H9 (cell line): ENCODE results near the gene OR2AK2. TPM values are rescaled to one million over a fixed set of nuclear protein-coding genes. Genes with fewer than 3 reads are reported as not detected.

Experiments used
- DNase-seq: peaks from one replicate; pipeline ENCODE4 v3.0.0-alpha.2; 2017
- H2AFZ ChIP-seq: one replicate; pipeline ENCODE4 v1.6.1; 2013; ENCODE audit warnings: mild to moderate bottlenecking, low read length, control low read depth, moderate library complexity
- H2AK5ac ChIP-seq: 2 replicates; pipeline ENCODE4 v1.6.1; 2013; ENCODE audit warnings: low read length, control low read depth, mixed read lengths; ENCODE audit not compliant: insufficient read length
- H2BK120ac ChIP-seq: one replicate; pipeline ENCODE4 v1.6.1; 2013; ENCODE audit warnings: low read depth, mild to moderate bottlenecking, low read length, control low read depth, inconsistent platforms; ENCODE audit not compliant: poor library complexity, severe bottlenecking
- H2BK12ac ChIP-seq: 2 replicates; pipeline ENCODE4 v1.6.1; 2013; ENCODE audit warnings: low read length, control low read depth, mixed read lengths, low read depth; ENCODE audit not compliant: insufficient read length
- H2BK15ac ChIP-seq: 2 replicates; pipeline ENCODE4 v1.6.1; 2013; ENCODE audit warnings: low read depth, low read length, control low read depth
- H2BK20ac ChIP-seq: one replicate; pipeline ENCODE4 v1.6.1; 2013; ENCODE audit warnings: low read depth, mild to moderate bottlenecking, low read length, control low read depth, inconsistent platforms; ENCODE audit not compliant: poor library complexity, severe bottlenecking
- H2BK5ac ChIP-seq: 2 replicates; pipeline ENCODE4 v1.6.1; 2013; ENCODE audit warnings: low read length, control low read depth, mixed read lengths; ENCODE audit not compliant: insufficient read length
- H3K14ac ChIP-seq: 2 replicates; pipeline ENCODE4 v1.6.1; 2013; ENCODE audit warnings: low read length, control low read depth; ENCODE audit not compliant: insufficient read depth
- H3K18ac ChIP-seq: 2 replicates; pipeline ENCODE4 v1.6.1; 2013; ENCODE audit warnings: low read depth, mild to moderate bottlenecking, mixed read lengths, low read length, control low read depth; ENCODE audit not compliant: insufficient read length
- H3K23ac ChIP-seq: 2 replicates; pipeline ENCODE4 v1.6.1; 2013; ENCODE audit warnings: low read length, control low read depth, mixed read lengths, low read depth; ENCODE audit not compliant: insufficient read length
- H3K23me2 ChIP-seq: 2 replicates; pipeline ENCODE4 v1.6.1; 2013; ENCODE audit warnings: low read depth, mild to moderate bottlenecking, mixed read lengths, low read length, control low read depth; ENCODE audit not compliant: insufficient read length, poor library complexity, severe bottlenecking
- H3K27ac ChIP-seq: 2 replicates; pipeline ENCODE4 v1.5.1; 2013; ENCODE audit warnings: low read length, control low read depth, mixed read lengths, low read depth; ENCODE audit not compliant: insufficient read length
- H3K27me3 ChIP-seq: 2 replicates; pipeline ENCODE4 v1.6.1; 2013; ENCODE audit warnings: low read length, control low read depth, inconsistent platforms; ENCODE audit not compliant: insufficient read depth
- H3K4ac ChIP-seq: 2 replicates; pipeline ENCODE4 v1.6.1; 2013; ENCODE audit warnings: low read depth, mild to moderate bottlenecking, control low read depth, inconsistent platforms, low read length, moderate library complexity
- H3K4me1 ChIP-seq: 2 replicates; pipeline ENCODE4 v1.6.1; 2013; ENCODE audit warnings: low read length, control low read depth, inconsistent platforms; ENCODE audit not compliant: insufficient read depth
- H3K4me2 ChIP-seq: 2 replicates; pipeline ENCODE4 v1.6.1; 2013; ENCODE audit warnings: low read length, control low read depth, mixed read lengths; ENCODE audit not compliant: insufficient read length, insufficient read depth
- H3K56ac ChIP-seq: 2 replicates; pipeline ENCODE4 v1.6.1; 2013; ENCODE audit warnings: low read depth, mild to moderate bottlenecking, mixed read lengths, low read length, control low read depth; ENCODE audit not compliant: insufficient read length
- H3K79me1 ChIP-seq: 2 replicates; pipeline ENCODE4 v1.6.1; 2013; ENCODE audit warnings: low read depth, mild to moderate bottlenecking, moderate library complexity, low read length, control low read depth, inconsistent platforms; ENCODE audit not compliant: insufficient read depth, poor library complexity, severe bottlenecking
- H3K79me2 ChIP-seq: 2 replicates; pipeline ENCODE4 v1.6.1; 2013; ENCODE audit warnings: low read length, control low read depth, inconsistent platforms; ENCODE audit not compliant: insufficient read depth
- H3K9ac ChIP-seq: 2 replicates; pipeline ENCODE4 v1.6.1; 2013; ENCODE audit warnings: low read length, control low read depth, mixed read lengths; ENCODE audit not compliant: insufficient read length; ENCODE audit errors: extremely low read depth
- H3K9me3 ChIP-seq: one replicate; pipeline ENCODE4 v1.6.1; 2013; ENCODE audit warnings: low read depth, low read length, inconsistent platforms; ENCODE audit not compliant: control insufficient read depth
- H3T11ph ChIP-seq: one replicate; pipeline ENCODE4 v1.6.1; 2013; ENCODE audit warnings: mild to moderate bottlenecking, low read length, control low read depth, inconsistent platforms
- H4K20me1 ChIP-seq: one replicate; pipeline ENCODE4 v1.6.1; 2013; ENCODE audit not compliant: control insufficient read depth, insufficient read length, insufficient read depth
- H4K5ac ChIP-seq: 2 replicates; pipeline ENCODE4 v1.6.1; 2013; ENCODE audit warnings: low read depth, mild to moderate bottlenecking, mixed read lengths, low read length, control low read depth; ENCODE audit not compliant: insufficient read length
- H4K8ac ChIP-seq: replicated peaks from 2 replicates; pipeline ENCODE4 v1.6.1; 2013; ENCODE audit warnings: low read length, control low read depth, mixed read lengths, low read depth; ENCODE audit not compliant: insufficient read length
- H4K91ac ChIP-seq: 2 replicates; pipeline ENCODE4 v1.6.1; 2013; ENCODE audit warnings: low read depth, mild to moderate bottlenecking, moderate library complexity, mixed read lengths, low read length, control low read depth; ENCODE audit not compliant: insufficient read length
- H3K27ac Mint-ChIP-seq, 3 experiments: 2 replicates in 2 of 3; 3 replicates in 1 of 3; pipeline ENCODE4 v1.8.0; 2020 to 2021; ENCODE audit warnings: mixed read lengths in 3 of 3, mild to moderate bottlenecking in 1 of 3, moderate library complexity in 1 of 3
- H3K27me3 Mint-ChIP-seq: 2 replicates; pipeline ENCODE4 v1.8.0; 2021; ENCODE audit warnings: low read depth, mild to moderate bottlenecking, moderate library complexity, mixed read lengths
- H3K36me3 Mint-ChIP-seq, 3 experiments: 2 replicates in 2 of 3; 3 replicates in 1 of 3; pipeline ENCODE4 v1.8.0; 2020 to 2021; ENCODE audit warnings: low read depth in 3 of 3, mixed read lengths in 3 of 3; ENCODE audit not compliant: insufficient read depth in 1 of 3
- H3K4me1 Mint-ChIP-seq, 2 experiments: 2 replicates each; pipeline ENCODE4 v1.8.0; 2020; ENCODE audit warnings: mixed read lengths in 2 of 2
- H3K4me3 Mint-ChIP-seq, 2 experiments: 2 replicates in 1 of 2; 3 replicates in 1 of 2; pipeline ENCODE4 v1.8.0; 2020 to 2021; ENCODE audit warnings: mild to moderate bottlenecking in 2 of 2, mixed read lengths in 2 of 2, moderate library complexity in 1 of 2
- H3K9me3 Mint-ChIP-seq, 2 experiments: 2 replicates in 1 of 2; 3 replicates in 1 of 2; pipeline ENCODE4 v1.8.0; 2020; ENCODE audit warnings: mild to moderate bottlenecking in 2 of 2, mixed read lengths in 2 of 2, moderate library complexity in 1 of 2
- CTCF ChIP-seq: fragments of 200-600 bp; sonication (generic); conservative IDR thresholded peaks from 3 replicates; pipeline ENCODE4 v1.8.0; 2021; ENCODE audit warnings: antibody characterized with exemption, mild to moderate bottlenecking
- WGBS: extraction: QIAGEN DNeasy Blood & Tissue Kit; methylation state at CpG from one replicate; pipeline ENCODE4 v1.1.7; 2013; ENCODE audit warnings: missing lambda C conversion rate, low lambda C conversion rate, mixed read lengths; ENCODE audit not compliant: insufficient read length; ENCODE audit errors: extremely low coverage; 5-methylcytosine and 5-hydroxymethylcytosine counted together
- total RNA-seq: library from RNA; stranded (reverse); gene quantifications from 2 replicates; pipeline ENCODE4 v1.2.1, GENCODE V29; 2021

The OR2AK2 gene
- total RNA-seq, 1 experiment from 2014 or later: not detected

GRCh38 chr1:248015803-248016202 is 50.8 kb downstream of the OR2AK2 start:
- H2BK15ac ChIP-seq: no peak overlapping the region
- no peak overlapping the region for H2BK12ac ChIP-seq
- peaks cover 72 to 75% of the 10 kb centered on the region in 2 experiments for H3K9me3 Mint-ChIP-seq

More at GRCh38 chr1:248015803-248016202, 50.8 kb downstream of the OR2AK2 start:
- H3K4me1 Mint-ChIP-seq: no peaks in the 10 kb centered on the region
- Histone ChIP-seq H3K23me2 (no peaks in the 10 kb centered on the region), H3K14ac (no peak overlapping the region), H4K5ac (no peak overlapping the region), H3K9me3 (peaks cover 63% of the 10 kb centered on the region), H2BK5ac (no peak overlapping the region), H3K4me1 (no peaks in the 10 kb centered on the region), H3K79me2 (no peaks in the 10 kb centered on the region), H3K56ac (no peak overlapping the region), H3K4me2 (no peak overlapping the region), H4K91ac (no peak overlapping the region), H3K27ac (no peak overlapping the region), H3K79me1 (no peaks in the 10 kb centered on the region), H3K27me3 (no peaks in the 10 kb centered on the region), H4K20me1 (no peaks in the 10 kb centered on the region), H3K23ac (no peak overlapping the region), H3K18ac (no peak overlapping the region), H2AFZ (no peak overlapping the region), H3K4ac (no peak overlapping the region), H2BK120ac (no peak overlapping the region), H3T11ph (no peak overlapping the region), H3K9ac (no peak overlapping the region), H2AK5ac (no peak overlapping the region), H4K8ac (no peak overlapping the region), H2BK20ac (no peak overlapping the region)
- no peak overlapping the region for H3K27ac Mint-ChIP-seq
- no peak for TF ChIP-seq CTCF
- H3K36me3 Mint-ChIP-seq: peaks cover 0 to 18% (median 2%) of the 10 kb centered on the region in 3 experiments; a peak in 3 of 7 replicates
- no CpG with 5 or more reads among the region's 1 CpG for WGBS
- no peaks in the 10 kb centered on the region; the same call in 1 of the 2 replicates for H3K27me3 Mint-ChIP-seq
- no peak overlapping the region for H3K4me3 Mint-ChIP-seq
- DNase-seq: no peak

Other genes starting within 250 kb of the OR2AK2 start
- gene OR6F1, start 248.6 kb upstream of the OR2AK2 start, total RNA-seq: not detected in 2 replicates
- not detected in 2 replicates for gene OR14K1, start 226.6 kb upstream of the OR2AK2 start, total RNA-seq
- not detected in 2 replicates for gene OR14A2, start 217.1 kb upstream of the OR2AK2 start, total RNA-seq
- not detected in 2 replicates for gene OR1C1, start 204.7 kb upstream of the OR2AK2 start, total RNA-seq
- 0.15 TPM in 1 of 2 replicates, not detected in the other for gene OR14A16, start 141.1 kb upstream of the OR2AK2 start, total RNA-seq
- gene OR11L1, start 123.3 kb upstream of the OR2AK2 start, total RNA-seq: not detected in 2 replicates
- 1.7 and 2.0 TPM in 2 replicates for gene TRIM58, start 108.0 kb upstream of the OR2AK2 start, total RNA-seq
- gene OR2W3, start 69.6 kb upstream of the OR2AK2 start, total RNA-seq: 0.24 TPM in 1 of 2 replicates, not detected in the other
- gene OR2T8, start 45.0 kb upstream of the OR2AK2 start, total RNA-seq: not detected in 2 replicates
- not detected in 2 replicates for gene OR2AJ1, start 40.3 kb upstream of the OR2AK2 start, total RNA-seq
- 0.24 TPM in 1 of 2 replicates, not detected in the other for gene OR2L8, start 16.4 kb upstream of the OR2AK2 start, total RNA-seq
- not detected in 2 replicates for gene OR2L5, start 48.4 kb downstream of the OR2AK2 start, total RNA-seq
- 0.11 TPM in 1 of 2 replicates, not detected in the other for gene OR2L2, start 64.8 kb downstream of the OR2AK2 start, total RNA-seq
- not detected in 2 replicates for gene OR2L3, start 81.6 kb downstream of the OR2AK2 start, total RNA-seq
- not detected in 2 replicates for gene OR2L13, start 130.0 kb downstream of the OR2AK2 start, total RNA-seq
- not detected in 2 replicates for gene OR2M5, start 179.9 kb downstream of the OR2AK2 start, total RNA-seq
- gene OR2M2, start 209.6 kb downstream of the OR2AK2 start, total RNA-seq: not detected in 2 replicates
- gene OR2M3, start 232.0 kb downstream of the OR2AK2 start, total RNA-seq: not detected in 2 replicates